Fibroblast of lung (primary cell): Measurements from ENCODE around the gene ZNF821. TPM values are rescaled to one million over a fixed set of nuclear protein-coding genes. Genes with fewer than 3 reads are reported as not detected.

Experiments
- DNase-seq, 2 donors: peaks; one replicate each; pipeline versions ENCODE4 v3.0.0 to v3.0.0-alpha.2; 2010; ENCODE audit warnings: low read depth in 2 of 2
- H2AFZ ChIP-seq: 2 replicates; pipeline ENCODE4 v1.5.1; 2012; ENCODE audit warnings: low read length, control low read depth, inconsistent platforms
- H3K27ac ChIP-seq: 2 replicates; pipeline ENCODE4 v1.5.1; 2011; ENCODE audit warnings: low read length, control low read depth; ENCODE audit not compliant: insufficient read depth
- H3K27me3 ChIP-seq: 2 replicates; pipeline ENCODE4 v1.5.1; 2011; ENCODE audit warnings: mild to moderate bottlenecking, low read length; ENCODE audit not compliant: control insufficient read depth, insufficient read depth
- H3K36me3 ChIP-seq: 2 replicates; pipeline ENCODE4 v1.5.1; 2011; ENCODE audit warnings: low read length; ENCODE audit not compliant: control insufficient read depth, insufficient read depth
- H3K4me1 ChIP-seq: 2 replicates; pipeline ENCODE4 v1.5.1; 2011; ENCODE audit warnings: low read length; ENCODE audit not compliant: control insufficient read depth, insufficient read depth; ENCODE audit errors: extremely low read depth
- H3K4me2 ChIP-seq: 2 replicates; pipeline ENCODE4 v1.5.1; 2011; ENCODE audit warnings: low read length, control low read depth; ENCODE audit not compliant: insufficient read depth; ENCODE audit errors: extremely low read depth
- H3K4me3 ChIP-seq, 4 experiments: fragments of 200-600 bp in 1 of 4; sonication (generic) in 1 of 4; replicated peaks in 1 of 4; 2 replicates each; pipeline ENCODE4 v1.5.1; 2011 to 2016; ENCODE audit warnings: low read length in 4 of 4, low read depth in 3 of 4, mild to moderate bottlenecking in 3 of 4, control low read depth in 2 of 4, inconsistent platforms in 1 of 4, mixed read lengths in 1 of 4; ENCODE audit not compliant: insufficient read depth in 1 of 4; ENCODE audit errors: control extremely low read depth in 1 of 4
- H3K79me2 ChIP-seq: 2 replicates; pipeline ENCODE4 v1.5.1; 2012; ENCODE audit warnings: mild to moderate bottlenecking, low read length, inconsistent platforms; ENCODE audit not compliant: control insufficient read depth, insufficient read depth
- H3K9ac ChIP-seq: 2 replicates; pipeline ENCODE4 v1.5.1; 2011; ENCODE audit warnings: mild to moderate bottlenecking, low read length, control low read depth; ENCODE audit not compliant: insufficient read depth
- H3K9me3 ChIP-seq: 2 replicates; pipeline ENCODE4 v1.5.1; 2012; ENCODE audit warnings: low read depth, low read length; ENCODE audit not compliant: control insufficient read depth, insufficient read depth
- H4K20me1 ChIP-seq: 2 replicates; pipeline ENCODE4 v1.5.1; 2011; ENCODE audit warnings: low read length; ENCODE audit not compliant: control insufficient read depth, insufficient read depth; ENCODE audit errors: extremely low read depth
- EZH2 ChIP-seq: IDR thresholded peaks from 2 replicates; pipeline ENCODE4 v1.5.1; 2012; ENCODE audit warnings: low read length, control low read depth, mild to moderate bottlenecking; ENCODE audit errors: missing control alignments
- polyA plus RNA-seq, 2 donors: library from polyadenylated mRNA; depleted of rRNA in 1 of 2; stranded (reverse) in 1 of 2; unstranded in 1 of 2; fragments of >200 nt; gene quantifications; 2 replicates each; pipeline ENCODE4 v1.2.1, GENCODE V29; 2011 to 2012; ENCODE audit warnings: missing spikeins in 1 of 2
- total RNA-seq: library from RNA; depleted of rRNA; stranded (reverse); fragments of >200 nt; gene quantifications from 2 replicates; pipeline ENCODE4 v1.2.1, GENCODE V29; 2014
- TF ChIP-seq, protein P1 (sequence below), 2 donors: IDR thresholded peaks in 1 of 2; conservative IDR thresholded peaks in 1 of 2; 1 replicate in 1 of 2; 2 replicates in 1 of 2; pipeline ENCODE4 v1.5.1; 2011 to 2012; ENCODE audit warnings: low read length in 2 of 2, control low read depth in 1 of 2, inconsistent platforms in 1 of 2, low read depth in 1 of 2, mild to moderate bottlenecking in 1 of 2

ZNF821 gene
- total and polyA plus RNA-seq, 2 donors (not counting 1 experiment from before 2014, with no cell fraction given): 5.8 to 5.9 TPM

DNA sequence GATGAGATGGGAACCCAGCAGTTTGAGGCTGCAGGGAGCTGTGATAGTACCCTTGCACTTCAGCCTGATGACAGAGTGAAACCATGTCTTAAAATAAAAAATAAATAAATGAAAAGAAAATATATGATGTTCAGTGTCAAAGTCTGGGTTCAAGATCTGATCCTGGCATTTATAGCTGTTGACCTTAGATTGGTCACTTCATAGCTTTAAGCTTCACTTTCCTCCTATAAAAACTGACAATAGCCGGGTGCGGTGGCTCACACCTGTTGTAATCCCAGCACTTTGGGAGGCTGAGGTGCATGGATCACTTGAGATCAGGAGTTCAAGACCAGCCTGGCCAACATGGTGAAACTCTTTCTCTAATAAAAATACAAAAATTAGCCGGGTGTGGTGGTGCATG, 5.2 kb upstream of the ZNF821 start:
- Histone ChIP-seq H3K79me2 (no peaks in the 10 kb centered on the region), H3K4me1 (no peaks in the 10 kb centered on the region), H3K27ac (no peak overlapping the region), H3K4me2 (no peak overlapping the region), H4K20me1 (no peaks in the 10 kb centered on the region), H3K36me3 (no peaks in the 10 kb centered on the region), H3K9me3 (no peaks in the 10 kb centered on the region), H2AFZ (no peak overlapping the region), H3K27me3 (no peaks in the 10 kb centered on the region), H3K4me3 (no peak overlapping the region), H3K9ac (no peak overlapping the region)
- DNase-seq: no peak
- TF ChIP-seq EZH2: no peak
- TF ChIP-seq, protein P1, sequence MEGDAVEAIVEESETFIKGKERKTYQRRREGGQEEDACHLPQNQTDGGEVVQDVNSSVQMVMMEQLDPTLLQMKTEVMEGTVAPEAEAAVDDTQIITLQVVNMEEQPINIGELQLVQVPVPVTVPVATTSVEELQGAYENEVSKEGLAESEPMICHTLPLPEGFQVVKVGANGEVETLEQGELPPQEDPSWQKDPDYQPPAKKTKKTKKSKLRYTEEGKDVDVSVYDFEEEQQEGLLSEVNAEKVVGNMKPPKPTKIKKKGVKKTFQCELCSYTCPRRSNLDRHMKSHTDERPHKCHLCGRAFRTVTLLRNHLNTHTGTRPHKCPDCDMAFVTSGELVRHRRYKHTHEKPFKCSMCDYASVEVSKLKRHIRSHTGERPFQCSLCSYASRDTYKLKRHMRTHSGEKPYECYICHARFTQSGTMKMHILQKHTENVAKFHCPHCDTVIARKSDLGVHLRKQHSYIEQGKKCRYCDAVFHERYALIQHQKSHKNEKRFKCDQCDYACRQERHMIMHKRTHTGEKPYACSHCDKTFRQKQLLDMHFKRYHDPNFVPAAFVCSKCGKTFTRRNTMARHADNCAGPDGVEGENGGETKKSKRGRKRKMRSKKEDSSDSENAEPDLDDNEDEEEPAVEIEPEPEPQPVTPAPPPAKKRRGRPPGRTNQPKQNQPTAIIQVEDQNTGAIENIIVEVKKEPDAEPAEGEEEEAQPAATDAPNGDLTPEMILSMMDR (conservative IDR thresholded peaks at IDR 0.05 in 1 of 2, IDR thresholded peaks at IDR 0.05 in 1 of 2; ENCODE audit: low read depth in 1 of 2, low read length in 2 of 2): no peak

GRCh38 chr16:71885261-71885650, 1.3 kb upstream of the ZNF821 start:
- Histone ChIP-seq H3K4me2 (no peak overlapping the region), H2AFZ (no peak overlapping the region)

DNA sequence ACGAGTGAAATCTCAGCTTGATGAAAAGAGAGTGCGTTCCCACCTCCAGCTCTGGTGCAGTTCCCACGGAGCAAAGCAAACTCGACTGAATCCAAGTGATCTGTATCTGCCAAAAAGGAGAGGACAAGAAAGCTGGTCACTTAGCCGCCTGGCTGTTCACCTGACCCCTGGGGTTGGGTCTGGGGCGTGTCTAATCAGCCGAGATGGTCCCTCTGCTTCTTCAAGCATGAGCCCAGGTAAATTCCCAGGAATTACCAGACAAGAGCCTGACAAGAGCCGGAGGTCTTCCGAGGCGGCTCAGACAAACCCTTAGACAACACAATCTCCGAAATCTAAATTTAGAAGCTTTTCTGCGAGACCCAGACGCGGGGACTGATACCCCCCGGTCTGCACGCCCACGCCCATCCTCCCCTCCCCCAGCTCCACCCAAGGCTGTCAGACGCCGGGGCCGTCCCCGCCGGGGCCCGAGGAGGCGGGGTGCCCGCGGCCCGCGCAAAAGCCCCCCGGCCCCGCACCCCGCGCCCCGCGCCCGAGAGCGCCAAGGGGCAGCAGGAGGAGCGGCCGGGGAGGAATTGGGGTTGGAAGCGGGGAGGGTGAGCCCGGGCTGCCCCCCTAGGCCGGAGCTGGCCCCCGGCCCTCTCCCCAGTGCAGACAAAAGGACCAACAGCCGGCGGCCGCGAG, 674 bp downstream of the ZNF821 start:
- peak overlapping the region; percentile 66 to 84 (median 69) for H3K4me3 ChIP-seq
- H3K79me2 ChIP-seq: no peaks in the 10 kb centered on the region
- H3K27me3 ChIP-seq: no peaks in the 10 kb centered on the region
- H3K27ac ChIP-seq: no peak overlapping the region
- DNase-seq: peak in 1 of 2 donors; percentile 9
- H3K36me3 ChIP-seq: no peaks in the 10 kb centered on the region
- H3K9ac ChIP-seq: peak overlapping the region; percentile 61
- H4K20me1 ChIP-seq: no peaks in the 10 kb centered on the region
- peaks cover 2% of the 10 kb centered on the region for H3K4me1 ChIP-seq
- H3K4me2 ChIP-seq: peak overlapping the region; percentile 61
- TF ChIP-seq, protein P1 (conservative IDR thresholded peaks at IDR 0.05 in 1 of 2, IDR thresholded peaks at IDR 0.05 in 1 of 2; ENCODE audit: low read depth in 1 of 2, low read length in 2 of 2): peak in 1 of 2 donors; percentile 31
- no peak for TF ChIP-seq EZH2
- H2AFZ ChIP-seq: peak overlapping the region; percentile 25
- no peaks in the 10 kb centered on the region for H3K9me3 ChIP-seq

More at GRCh38 chr16:71885261-71885650, 1.3 kb upstream of the ZNF821 start:
- no peak for DNase-seq
- TF ChIP-seq, protein P1 (conservative IDR thresholded peaks at IDR 0.05 in 1 of 2, IDR thresholded peaks at IDR 0.05 in 1 of 2; ENCODE audit: low read depth in 1 of 2, low read length in 2 of 2): no peak
- TF ChIP-seq EZH2: no peak
- no peak overlapping the region for H3K27ac ChIP-seq
- no peaks in the 10 kb centered on the region for H3K27me3 ChIP-seq
- H3K36me3 ChIP-seq: no peaks in the 10 kb centered on the region
- no peaks in the 10 kb centered on the region for H4K20me1 ChIP-seq
- no peak overlapping the region for H3K9ac ChIP-seq
- peaks cover 2% of the 10 kb centered on the region for H3K4me1 ChIP-seq
- no peaks in the 10 kb centered on the region for H3K79me2 ChIP-seq
- H3K4me3 ChIP-seq: no peak overlapping the region
- no peaks in the 10 kb centered on the region for H3K9me3 ChIP-seq
